Stomach (tissue), 9 donors: ENCODE measurements around the gene CRACR2B. TPM values are rescaled to one million over a fixed set of nuclear protein-coding genes. Genes with fewer than 3 reads are reported as not detected.

ENCODE experiments used
- DNase-seq, 2 donors: peaks; one replicate each; pipeline versions ENCODE4 v3.0.0 to v3.0.0-alpha.2; 2013 to 2019
- H3K27ac ChIP-seq, 5 donors: fragments of 200-600 bp in 4 of 5; sonication (generic) in 4 of 5; one replicate each; pipeline ENCODE4 v1.5.1; 2013 to 2019; ENCODE audit warnings: mild to moderate bottlenecking in 1 of 5, moderate library complexity in 1 of 5
- H3K27me3 ChIP-seq, 3 donors: fragments of 200-600 bp; sonication (generic); one replicate each; pipeline ENCODE4 v1.5.1; 2017 to 2019; ENCODE audit warnings: mixed run types in 1 of 3
- H3K36me3 ChIP-seq, 4 donors: fragments of 200-600 bp; sonication (generic); 1 replicate in 3 of 4; 2 replicates in 1 of 4; pipeline ENCODE4 v1.5.1; 2016 to 2019
- H3K4me1 ChIP-seq, 4 donors: fragments of 200-600 bp; sonication (generic); one replicate each; pipeline ENCODE4 v1.5.1; 2016 to 2019
- H3K4me3 ChIP-seq, 4 donors: fragments of 200-600 bp; sonication (generic) in 3 of 4; one replicate each; pipeline ENCODE4 v1.5.1; 2016 to 2019; ENCODE audit warnings: mild to moderate bottlenecking in 1 of 4
- H3K9me3 ChIP-seq, 4 donors: fragments of 200-600 bp; sonication (generic); one replicate each; pipeline ENCODE4 v1.5.1; 2016 to 2019
- EP300 ChIP-seq: sonication (generic); formaldehyde crosslinking; IDR thresholded peaks from one replicate; pipeline ENCODE4 v1.6.1; 2017; ENCODE audit warnings: antibody characterized with exemption
- POLR2A ChIP-seq, 4 donors: fragments of 450-650 bp; IDR thresholded peaks; one replicate each; pipeline ENCODE4 v1.6.1; 2016; ENCODE audit warnings: antibody characterized with exemption in 4 of 4, control low read depth in 2 of 4, mild to moderate bottlenecking in 1 of 4, moderate library complexity in 1 of 4
- POLR2AphosphoS5 ChIP-seq, 3 donors: sonication (generic); formaldehyde crosslinking; IDR thresholded peaks; one replicate each; pipeline ENCODE4 v1.6.1; 2016; ENCODE audit warnings: antibody characterized with exemption in 3 of 3
- WGBS, 5 donors: extraction: QIAGEN DNeasy Blood & Tissue Kit in 3 of 5; methylation state at CpG; one replicate each; pipeline versions ENCODE4 v1.1.5 to v1.1.7; 2013 to 2018; 5-methylcytosine and 5-hydroxymethylcytosine counted together
- intact Hi-C: fragments of 100-400 bp; cut with DNase I; formaldehyde crosslinking; loops from one replicate; pipeline ENCODE4 v1.15.1; 2023; ENCODE audit warnings: low total_unique reads
- polyA plus RNA-seq, 3 donors: library from polyadenylated mRNA; stranded (reverse); fragments of 200-250 nt; gene quantifications; one replicate each; pipeline ENCODE4 v1.2.3, GENCODE V29; 2013
- total RNA-seq, 5 donors: library from RNA; depleted of rRNA; stranded (reverse); fragments of >200 nt; gene quantifications; one replicate each; pipeline versions ENCODE4 v1.1.0 to v1.2.3, GENCODE V29; 2014 to 2016
- TF ChIP-seq, protein P1 (sequence below), 7 experiments: fragments of 450-650 bp in 4 of 7; fragments of 200-600 bp in 3 of 7; sonication (generic) in 3 of 7; IDR thresholded peaks; one replicate each; pipeline ENCODE4 v1.5.1; 2016 to 2019; ENCODE audit warnings: antibody characterized with exemption in 7 of 7, control low read depth in 2 of 7, mild to moderate bottlenecking in 1 of 7
- donor health status: healthy with polysubstance abuse.
- donor health status: Bipolar disorder and iron deficiency.
- donor health status: healthy.

The CRACR2B gene
- total and polyA plus RNA-seq, 8 donors: 12.7 to 556 (median 126) TPM

DNA sequence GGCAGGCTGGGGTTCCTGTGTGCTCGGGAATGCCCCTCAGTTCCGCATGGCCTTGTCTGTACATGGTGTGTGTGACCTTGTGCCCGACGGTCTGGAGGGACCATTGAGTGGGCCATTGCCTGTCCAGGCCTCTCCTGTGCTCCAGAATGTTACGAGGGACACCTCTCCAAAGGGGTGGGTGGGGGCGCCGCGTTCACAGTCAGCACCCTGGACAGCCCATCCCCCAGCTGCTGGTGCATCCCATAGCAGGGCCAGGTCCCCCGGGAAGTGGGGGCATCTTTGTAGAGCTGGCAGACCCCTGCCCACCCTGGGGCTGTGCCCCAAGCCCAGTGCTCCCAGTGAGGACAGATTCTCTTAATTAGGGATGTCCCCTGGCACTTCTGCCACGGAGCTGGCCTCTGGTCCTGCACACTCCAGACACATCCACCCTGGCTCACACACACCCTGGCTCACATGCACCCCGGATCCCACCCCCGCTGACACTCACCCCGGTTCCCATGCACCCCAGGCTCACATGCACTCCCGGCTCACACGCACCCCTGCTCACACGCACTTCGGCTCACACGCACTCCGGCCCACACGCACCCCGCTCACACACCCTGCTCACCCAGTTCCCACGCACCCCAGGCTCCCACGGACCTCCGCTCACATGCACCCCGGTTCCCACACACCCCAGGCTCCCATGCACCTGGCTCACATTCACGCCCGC is 30.5 kb downstream of the CRACR2B start:
- WGBS, 5 donors: 83 to 88% (median 86%) methylated on average over 18 to 27 of the region's 27 CpGs
- no peak for TF ChIP-seq POLR2AphosphoS5 (IDR thresholded peaks at IDR 0.05)
- no peak for TF ChIP-seq POLR2A (IDR thresholded peaks at IDR 0.05)
- TF ChIP-seq, protein P1, sequence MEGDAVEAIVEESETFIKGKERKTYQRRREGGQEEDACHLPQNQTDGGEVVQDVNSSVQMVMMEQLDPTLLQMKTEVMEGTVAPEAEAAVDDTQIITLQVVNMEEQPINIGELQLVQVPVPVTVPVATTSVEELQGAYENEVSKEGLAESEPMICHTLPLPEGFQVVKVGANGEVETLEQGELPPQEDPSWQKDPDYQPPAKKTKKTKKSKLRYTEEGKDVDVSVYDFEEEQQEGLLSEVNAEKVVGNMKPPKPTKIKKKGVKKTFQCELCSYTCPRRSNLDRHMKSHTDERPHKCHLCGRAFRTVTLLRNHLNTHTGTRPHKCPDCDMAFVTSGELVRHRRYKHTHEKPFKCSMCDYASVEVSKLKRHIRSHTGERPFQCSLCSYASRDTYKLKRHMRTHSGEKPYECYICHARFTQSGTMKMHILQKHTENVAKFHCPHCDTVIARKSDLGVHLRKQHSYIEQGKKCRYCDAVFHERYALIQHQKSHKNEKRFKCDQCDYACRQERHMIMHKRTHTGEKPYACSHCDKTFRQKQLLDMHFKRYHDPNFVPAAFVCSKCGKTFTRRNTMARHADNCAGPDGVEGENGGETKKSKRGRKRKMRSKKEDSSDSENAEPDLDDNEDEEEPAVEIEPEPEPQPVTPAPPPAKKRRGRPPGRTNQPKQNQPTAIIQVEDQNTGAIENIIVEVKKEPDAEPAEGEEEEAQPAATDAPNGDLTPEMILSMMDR (IDR thresholded peaks at IDR 0.05): no peak
- TF ChIP-seq EP300: no peak
- intact Hi-C loops: no loop called here

DNA sequence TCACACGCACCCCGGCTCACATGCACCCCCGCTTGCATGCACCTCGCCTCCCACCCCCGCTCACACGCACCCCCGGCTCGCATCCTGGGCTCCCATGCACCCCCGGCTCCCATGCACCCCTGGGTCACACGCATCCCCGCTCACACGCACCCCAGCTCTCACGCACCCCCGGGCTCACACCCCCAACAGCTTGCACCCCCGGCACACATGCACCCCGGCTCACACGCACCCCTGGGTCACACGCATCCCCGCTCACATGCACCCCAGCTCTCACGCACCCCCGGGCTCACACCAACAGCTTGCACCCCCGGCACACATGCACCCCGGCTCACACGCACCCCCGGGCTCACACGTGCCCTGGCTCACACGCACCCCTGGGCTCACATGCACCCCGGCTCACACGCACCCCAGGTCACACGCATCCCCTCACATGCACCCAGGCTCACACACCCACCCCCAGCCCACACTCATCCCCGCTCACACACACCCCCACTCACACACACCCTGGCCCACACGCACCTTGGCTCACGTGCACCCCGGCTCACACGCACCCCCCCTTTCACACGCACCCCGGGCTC is 31.1 kb downstream of the CRACR2B start:
- H3K36me3 ChIP-seq: peaks cover 0 to 18% (median 14%) of the 10 kb centered on the region in 4 donors
- intact Hi-C loops: no loop called here
- WGBS, 5 donors: 80 to 87% (median 84%) methylated on average over 27 to 37 of the region's 37 CpGs

More for the DNA sequence above, 30.5 kb downstream of the CRACR2B start:
- Histone ChIP-seq H3K36me3 (peaks cover 0 to 12% (median 8%) of the 10 kb centered on the region in 4 donors), H3K4me1 (peaks cover 11 to 39% (median 33%) of the 10 kb centered on the region in 4 donors), H3K27ac (no peak overlapping the region), H3K9me3 (no peaks in the 10 kb centered on the region), H3K27me3 (no peaks in the 10 kb centered on the region), H3K4me3 (no peak overlapping the region)
- DNase-seq: no peak

DNA sequence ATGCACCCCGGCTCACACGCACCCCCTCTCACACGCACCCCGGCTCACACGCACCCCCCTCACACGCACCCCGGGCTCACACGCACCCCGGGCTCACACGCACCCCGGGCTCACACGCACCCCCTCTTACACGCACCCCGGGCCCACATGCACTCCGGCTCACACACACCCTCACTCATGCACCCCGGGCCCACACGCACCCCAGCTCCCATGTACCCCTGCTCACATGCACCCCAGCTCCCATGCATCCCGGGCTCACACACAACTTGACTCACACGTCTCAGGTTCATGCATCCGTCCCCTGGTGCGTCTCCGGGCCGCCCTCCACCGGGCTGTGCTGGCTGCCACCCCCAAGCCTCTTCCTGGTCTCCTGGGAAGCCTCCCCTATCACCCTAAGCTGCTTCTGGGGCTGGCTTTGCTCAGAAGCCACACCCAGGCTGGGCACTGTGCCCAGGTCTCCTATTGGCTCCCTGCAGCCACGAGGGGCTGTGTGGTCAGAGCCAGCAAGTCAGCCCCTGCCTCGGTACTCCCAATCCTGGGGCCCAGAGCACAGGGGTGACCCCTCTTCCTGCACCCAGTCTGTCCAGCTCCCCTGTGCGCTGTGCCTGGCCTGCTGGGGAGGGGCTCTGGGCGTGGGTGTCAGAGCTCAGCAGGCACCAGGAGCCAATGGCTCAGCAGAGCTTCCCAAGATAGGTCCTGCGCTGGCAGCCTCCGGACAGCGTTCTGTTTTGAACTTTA is 31.8 kb downstream of the CRACR2B start:
- Histone ChIP-seq H3K4me1 (peaks cover 11 to 40% (median 33%) of the 10 kb centered on the region in 4 donors), H3K36me3 (peaks cover 0 to 23% (median 21%) of the 10 kb centered on the region in 4 donors), H3K4me3 (peak overlapping the region; percentile 18 to 27 (median 23)), H3K27ac (peak overlapping the region in 3 of 5 donors; percentile 10 to 58 (median 46)), H3K27me3 (no peaks in the 10 kb centered on the region), H3K9me3 (no peaks in the 10 kb centered on the region)
- 24 to 44% (median 33%) methylated on average over 13 to 31 of the region's 31 CpGs for WGBS, 5 donors
- intact Hi-C loops: no loop called here
- TF ChIP-seq POLR2A (IDR thresholded peaks at IDR 0.05): no peak
- TF ChIP-seq POLR2AphosphoS5 (IDR thresholded peaks at IDR 0.05): no peak
- no peak for TF ChIP-seq EP300
- TF ChIP-seq, protein P1 (IDR thresholded peaks at IDR 0.05): no peak
- DNase-seq: peak; percentile 84 to 97

More for the DNA sequence above, 31.1 kb downstream of the CRACR2B start:
- H3K27me3 ChIP-seq: no peaks in the 10 kb centered on the region
- H3K4me1 ChIP-seq: peaks cover 11 to 40% (median 33%) of the 10 kb centered on the region in 4 donors
- no peaks in the 10 kb centered on the region for H3K9me3 ChIP-seq
- H3K27ac ChIP-seq: no peak overlapping the region
- no peak overlapping the region for H3K4me3 ChIP-seq
- DNase-seq: no peak
- TF ChIP-seq POLR2A (IDR thresholded peaks at IDR 0.05) (no peak), POLR2AphosphoS5 (IDR thresholded peaks at IDR 0.05) (no peak), EP300 (no peak)
- TF ChIP-seq, protein P1 (IDR thresholded peaks at IDR 0.05): no peak
